ENCODE measurements around the gene ZDHHC16.
"Not testable (repeated sequence)": the region's sequence is repeated elsewhere in the genome, so short reads cannot be mapped to it uniquely, and the experiment has no call there.

ZDHHC16 gene

DNA sequence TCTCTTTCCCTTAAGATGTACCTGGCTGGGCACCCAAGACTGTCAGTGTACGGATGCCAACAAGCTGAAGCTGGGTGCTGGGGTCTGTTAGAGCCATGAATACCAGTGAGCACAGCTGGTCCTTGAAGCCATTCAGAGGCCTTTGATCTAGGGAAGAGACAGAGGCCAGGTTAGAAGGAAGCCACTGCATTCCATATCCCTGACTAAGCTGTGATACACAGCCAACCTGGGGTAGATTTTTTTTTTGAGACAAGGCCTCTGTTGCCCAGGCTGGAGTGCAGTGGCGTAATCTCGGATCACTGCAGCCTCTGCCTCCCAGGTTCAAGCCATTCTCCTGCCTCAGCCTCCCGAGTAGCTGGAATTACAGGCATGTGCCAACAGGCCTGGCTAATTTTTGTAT lies 20.8 kb downstream of the ZDHHC16 start:
- TF ChIP-seq ZFP30 (CRISPR knock-in tag; IDR thresholded peaks at IDR 0.05) = no peak
- peak; percentile 21; the same call in 2 of the 3 replicates for ATAC-seq

DNA sequence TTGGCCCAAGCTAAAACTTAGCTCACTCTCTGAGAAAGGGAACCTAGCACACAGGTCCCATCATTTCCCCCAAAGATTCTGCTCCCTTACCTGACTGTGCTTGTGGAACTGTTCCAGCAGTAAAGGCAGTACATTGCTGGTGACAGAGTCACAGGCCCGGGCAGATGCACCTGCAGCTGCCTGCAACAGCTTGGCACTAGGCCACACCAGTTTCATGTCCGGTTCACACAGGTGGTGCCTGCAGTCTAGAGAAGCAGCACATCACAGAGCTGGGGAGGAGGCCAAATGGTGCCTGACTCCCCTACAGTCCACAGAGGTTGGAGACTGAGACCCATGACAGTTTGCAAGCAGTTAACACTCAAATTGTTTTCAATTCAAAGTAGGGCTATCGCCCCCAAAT lies 22.2 kb downstream of the ZDHHC16 start:
- no peak for ATAC-seq
- TF ChIP-seq, protein P1, sequence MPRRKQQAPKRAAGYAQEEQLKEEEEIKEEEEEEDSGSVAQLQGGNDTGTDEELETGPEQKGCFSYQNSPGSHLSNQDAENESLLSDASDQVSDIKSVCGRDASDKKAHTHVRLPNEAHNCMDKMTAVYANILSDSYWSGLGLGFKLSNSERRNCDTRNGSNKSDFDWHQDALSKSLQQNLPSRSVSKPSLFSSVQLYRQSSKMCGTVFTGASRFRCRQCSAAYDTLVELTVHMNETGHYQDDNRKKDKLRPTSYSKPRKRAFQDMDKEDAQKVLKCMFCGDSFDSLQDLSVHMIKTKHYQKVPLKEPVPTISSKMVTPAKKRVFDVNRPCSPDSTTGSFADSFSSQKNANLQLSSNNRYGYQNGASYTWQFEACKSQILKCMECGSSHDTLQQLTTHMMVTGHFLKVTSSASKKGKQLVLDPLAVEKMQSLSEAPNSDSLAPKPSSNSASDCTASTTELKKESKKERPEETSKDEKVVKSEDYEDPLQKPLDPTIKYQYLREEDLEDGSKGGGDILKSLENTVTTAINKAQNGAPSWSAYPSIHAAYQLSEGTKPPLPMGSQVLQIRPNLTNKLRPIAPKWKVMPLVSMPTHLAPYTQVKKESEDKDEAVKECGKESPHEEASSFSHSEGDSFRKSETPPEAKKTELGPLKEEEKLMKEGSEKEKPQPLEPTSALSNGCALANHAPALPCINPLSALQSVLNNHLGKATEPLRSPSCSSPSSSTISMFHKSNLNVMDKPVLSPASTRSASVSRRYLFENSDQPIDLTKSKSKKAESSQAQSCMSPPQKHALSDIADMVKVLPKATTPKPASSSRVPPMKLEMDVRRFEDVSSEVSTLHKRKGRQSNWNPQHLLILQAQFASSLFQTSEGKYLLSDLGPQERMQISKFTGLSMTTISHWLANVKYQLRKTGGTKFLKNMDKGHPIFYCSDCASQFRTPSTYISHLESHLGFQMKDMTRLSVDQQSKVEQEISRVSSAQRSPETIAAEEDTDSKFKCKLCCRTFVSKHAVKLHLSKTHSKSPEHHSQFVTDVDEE (CRISPR knock-in tag; IDR thresholded peaks at IDR 0.05) = no peak
- TF ChIP-seq OSR1 (CRISPR knock-in tag; IDR thresholded peaks at IDR 0.05) (no peak), SNAI2 (CRISPR knock-in tag; IDR thresholded peaks at IDR 0.05) (no peak)

DNA sequence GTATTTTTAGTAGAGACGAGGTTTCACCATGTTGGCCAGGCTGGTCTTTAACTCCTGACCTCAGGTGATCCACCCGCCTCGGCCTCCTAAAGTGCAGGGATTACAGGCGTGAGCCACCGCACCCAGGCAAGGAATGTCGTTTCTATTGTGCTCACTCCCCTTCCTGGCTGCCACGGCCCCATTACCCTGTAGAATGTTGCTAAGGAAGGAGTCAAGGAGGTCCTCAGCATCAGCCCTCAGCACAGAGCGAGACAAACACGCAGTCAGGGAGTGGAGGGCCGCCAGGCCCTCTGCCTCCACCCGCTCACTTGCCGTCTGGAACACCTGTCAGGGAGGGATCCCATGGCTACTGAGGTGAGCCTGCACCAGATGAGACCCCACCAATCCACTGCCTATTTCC lies 22.8 kb downstream of the ZDHHC16 start:
- not testable (repeated sequence) for ATAC-seq

DNA sequence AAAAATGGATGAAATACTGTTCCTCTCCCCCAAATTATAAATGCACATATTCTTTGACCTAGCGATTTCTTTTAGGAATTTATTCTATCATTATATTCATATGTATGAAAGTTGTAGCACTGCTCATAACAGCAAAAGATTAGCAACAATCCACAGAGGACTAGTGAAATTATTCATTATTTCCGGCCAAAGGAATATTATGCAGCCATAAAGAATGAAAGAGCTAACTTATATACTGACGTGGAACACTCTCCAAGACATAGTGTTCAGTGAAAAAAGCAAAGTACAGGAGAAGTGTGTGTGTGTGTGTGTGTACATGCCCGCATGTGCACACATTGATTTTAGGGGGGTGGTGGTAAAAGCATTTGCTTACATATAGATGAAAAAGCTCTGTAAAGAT lies 28.9 kb downstream of the ZDHHC16 start:
- TF ChIP-seq, protein P1 (CRISPR knock-in tag; IDR thresholded peaks at IDR 0.05) = no peak
- no peak for TF ChIP-seq ESRRG (CRISPR knock-in tag; IDR thresholded peaks at IDR 0.05)
- TF ChIP-seq, protein P2, sequence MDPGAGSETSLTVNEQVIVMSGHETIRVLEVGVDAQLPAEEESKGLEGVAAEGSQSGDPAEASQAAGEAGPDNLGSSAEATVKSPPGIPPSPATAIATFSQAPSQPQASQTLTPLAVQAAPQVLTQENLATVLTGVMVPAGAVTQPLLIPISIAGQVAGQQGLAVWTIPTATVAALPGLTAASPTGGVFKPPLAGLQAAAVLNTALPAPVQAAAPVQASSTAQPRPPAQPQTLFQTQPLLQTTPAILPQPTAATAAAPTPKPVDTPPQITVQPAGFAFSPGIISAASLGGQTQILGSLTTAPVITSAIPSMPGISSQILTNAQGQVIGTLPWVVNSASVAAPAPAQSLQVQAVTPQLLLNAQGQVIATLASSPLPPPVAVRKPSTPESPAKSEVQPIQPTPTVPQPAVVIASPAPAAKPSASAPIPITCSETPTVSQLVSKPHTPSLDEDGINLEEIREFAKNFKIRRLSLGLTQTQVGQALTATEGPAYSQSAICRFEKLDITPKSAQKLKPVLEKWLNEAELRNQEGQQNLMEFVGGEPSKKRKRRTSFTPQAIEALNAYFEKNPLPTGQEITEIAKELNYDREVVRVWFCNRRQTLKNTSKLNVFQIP (CRISPR knock-in tag; IDR thresholded peaks at IDR 0.05; ENCODE audit: borderline replicate concordance, low read depth) = no peak
- TF ChIP-seq, protein P3, sequence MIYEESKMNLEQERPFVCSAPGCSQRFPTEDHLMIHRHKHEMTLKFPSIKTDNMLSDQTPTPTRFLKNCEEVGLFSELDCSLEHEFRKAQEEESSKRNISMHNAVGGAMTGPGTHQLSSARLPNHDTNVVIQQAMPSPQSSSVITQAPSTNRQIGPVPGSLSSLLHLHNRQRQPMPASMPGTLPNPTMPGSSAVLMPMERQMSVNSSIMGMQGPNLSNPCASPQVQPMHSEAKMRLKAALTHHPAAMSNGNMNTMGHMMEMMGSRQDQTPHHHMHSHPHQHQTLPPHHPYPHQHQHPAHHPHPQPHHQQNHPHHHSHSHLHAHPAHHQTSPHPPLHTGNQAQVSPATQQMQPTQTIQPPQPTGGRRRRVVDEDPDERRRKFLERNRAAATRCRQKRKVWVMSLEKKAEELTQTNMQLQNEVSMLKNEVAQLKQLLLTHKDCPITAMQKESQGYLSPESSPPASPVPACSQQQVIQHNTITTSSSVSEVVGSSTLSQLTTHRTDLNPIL (CRISPR knock-in tag; IDR thresholded peaks at IDR 0.05; ENCODE audit: low read depth) = no peak
- no peak for TF ChIP-seq ZFP30 (CRISPR knock-in tag; IDR thresholded peaks at IDR 0.05)
- TF ChIP-seq BACH2 (CRISPR knock-in tag; IDR thresholded peaks at IDR 0.05; ENCODE audit: borderline replicate concordance) = no peak
- TF ChIP-seq ZNF565 (CRISPR knock-in tag; conservative IDR thresholded peaks at IDR 0.05; ENCODE audit: low read depth) = no peak
- TF ChIP-seq ZFP3 (CRISPR knock-in tag; IDR thresholded peaks at IDR 0.05) = no peak
- no peak for TF ChIP-seq TOX (CRISPR knock-in tag; IDR thresholded peaks at IDR 0.05; ENCODE audit: borderline replicate concordance)
- ATAC-seq = no peak

DNA sequence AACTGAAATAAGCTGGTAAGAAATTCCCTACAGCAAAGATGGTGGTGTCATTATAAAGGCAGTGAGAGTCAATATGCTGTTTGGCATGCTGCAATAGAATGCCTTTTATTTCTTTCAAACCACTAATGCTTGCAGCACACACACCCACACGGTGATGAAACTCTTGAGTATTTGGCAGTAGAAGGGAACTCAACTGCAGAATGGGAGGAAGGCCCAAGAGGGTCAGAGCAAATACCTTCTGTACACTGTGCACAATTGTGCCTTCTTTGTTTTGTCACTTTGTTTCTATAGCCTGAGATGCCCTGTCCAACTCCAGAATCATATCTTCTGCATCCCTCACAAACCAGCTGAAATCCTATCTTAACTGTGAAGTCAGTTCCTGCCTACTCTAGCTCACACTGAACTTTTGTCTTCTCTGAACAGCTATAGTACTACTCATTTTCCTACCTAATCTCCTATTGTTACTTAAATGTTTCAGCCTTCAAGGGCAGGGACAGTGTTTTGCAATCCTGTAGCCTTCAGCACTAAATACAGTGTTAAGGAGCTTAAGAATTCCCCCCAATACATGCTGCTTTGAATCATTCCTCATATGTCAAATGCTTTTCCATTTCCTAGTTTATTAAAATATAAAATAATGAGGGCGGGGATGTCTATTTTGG lies 30.1 kb downstream of the ZDHHC16 start:
- no peak for ATAC-seq
- TF ChIP-seq TCF4 (CRISPR knock-in tag; IDR thresholded peaks at IDR 0.05; ENCODE audit: borderline replicate concordance) (no peak), TOX (CRISPR knock-in tag; IDR thresholded peaks at IDR 0.05; ENCODE audit: borderline replicate concordance) (no peak), ISL1 (CRISPR knock-in tag; IDR thresholded peaks at IDR 0.05) (no peak)
- TF ChIP-seq, protein P3 (CRISPR knock-in tag; IDR thresholded peaks at IDR 0.05; ENCODE audit: low read depth) = no peak
- TF ChIP-seq, protein P1 (CRISPR knock-in tag; IDR thresholded peaks at IDR 0.05) = no peak

DNA sequence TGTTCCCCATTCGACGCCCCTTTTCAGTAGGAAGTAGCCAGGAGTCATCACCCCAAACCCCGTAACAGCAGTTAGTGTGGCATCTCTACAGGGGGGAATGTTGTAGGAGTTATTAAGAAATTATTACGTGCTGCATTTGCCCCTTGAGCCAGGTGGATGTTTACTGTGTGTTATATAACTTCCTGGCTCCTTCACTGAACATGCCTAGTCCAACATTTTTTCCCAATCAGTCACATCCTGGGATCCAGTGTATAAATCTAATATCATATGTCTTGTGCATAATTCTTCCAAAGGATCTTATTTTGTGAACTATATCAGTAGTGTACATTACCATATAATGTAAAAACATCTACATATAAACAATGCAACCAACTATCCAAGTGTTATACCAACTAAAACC lies 33.4 kb downstream of the ZDHHC16 start:
- not testable (repeated sequence) for ATAC-seq
